HepG2 (cell line): ENCODE results near the gene OVOL3. TPM values are rescaled to one million over a fixed set of nuclear protein-coding genes. Genes with fewer than 3 reads are reported as not detected.

Source experiments
- BRCA1 ChIP-seq: sonication (generic); formaldehyde crosslinking; IDR thresholded peaks from 2 replicates; pipeline ENCODE4 v1.4.0; 2020; ENCODE audit warnings: missing genetic modification reagents
- E2F1 ChIP-seq: sonication (generic); formaldehyde crosslinking; IDR thresholded peaks from 2 replicates; pipeline ENCODE4 v1.5.0; 2020; ENCODE audit warnings: missing genetic modification reagents
- NFIB ChIP-seq: sonication (generic); formaldehyde crosslinking; IDR thresholded peaks from 2 replicates; pipeline ENCODE4 v1.9.0; 2021; ENCODE audit warnings: missing genetic modification reagents, mild to moderate bottlenecking, borderline replicate concordance
- NFYC ChIP-seq: IDR thresholded peaks from 2 replicates; pipeline ENCODE4 v1.6.1; 2016; ENCODE audit warnings: missing genetic modification reagents, missing compliant biosample characterization
- RARG ChIP-seq: sonication (generic); formaldehyde crosslinking; IDR thresholded peaks from 2 replicates; pipeline ENCODE4 v1.4.0; 2020; ENCODE audit warnings: low read depth, mild to moderate bottlenecking, missing genetic modification reagents
- RBM39 ChIP-seq: fragments of 200-400 bp; formaldehyde crosslinking; IDR thresholded peaks from one replicate; pipeline ENCODE4 v1.6.1; 2018; ENCODE audit warnings: antibody characterized with exemption, mild to moderate bottlenecking, low read depth, low read length; ENCODE audit not compliant: poor library complexity, severe bottlenecking
- SKI ChIP-seq: fragments of 450-650 bp; IDR thresholded peaks from one replicate; pipeline ENCODE4 v1.6.1; 2018; ENCODE audit warnings: mild to moderate bottlenecking; ENCODE audit not compliant: partially characterized antibody
- ZNF142 ChIP-seq: sonication (generic); formaldehyde crosslinking; IDR thresholded peaks from 2 replicates; pipeline ENCODE4 v1.4.0; 2020; ENCODE audit warnings: missing genetic modification reagents
- ZNF296 ChIP-seq: sonication (generic); formaldehyde crosslinking; conservative IDR thresholded peaks from 2 replicates; pipeline ENCODE4 v1.5.0; 2020; ENCODE audit warnings: mild to moderate bottlenecking, missing genetic modification reagents
- ZNF318 ChIP-seq: sonication (generic); formaldehyde crosslinking; IDR thresholded peaks from 2 replicates; pipeline ENCODE4 v1.4.0; 2020; ENCODE audit warnings: mild to moderate bottlenecking, missing genetic modification reagents
- ZNF572 ChIP-seq: sonication (generic); formaldehyde crosslinking; IDR thresholded peaks from 2 replicates; pipeline ENCODE4 v1.5.1; 2020; ENCODE audit warnings: mild to moderate bottlenecking, missing genetic modification reagents
- polyA plus RNA-seq, 8 experiments: library from polyadenylated mRNA; depleted of rRNA in 3 of 8; stranded (reverse) in 7 of 8; unstranded in 1 of 8; fragments of >200 nt; fragmentation: Illumina TruSeq in 4 of 8; extraction: Trizol in 4 of 8; gene quantifications; 2 replicates each; pipeline versions ENCODE4 v1.2.1 to v1.2.3, GENCODE V29; 2011 to 2016; ENCODE audit warnings: low read depth in 4 of 8, missing spikeins in 1 of 8, mixed read lengths in 1 of 8; ENCODE audit not compliant: insufficient read depth in 1 of 8
- total RNA-seq, 5 experiments: library from RNA; depleted of rRNA; stranded (reverse); fragments of >200 nt; fragmentation: Illumina TruSeq; extraction: Trizol; gene quantifications; 2 replicates each; pipeline ENCODE4 v1.2.3, GENCODE V29; 2016; ENCODE audit warnings: low read depth in 1 of 5

The OVOL3 gene
- total and polyA plus RNA-seq, 2 of the 13 experiments (the other 11 are each of a cell fraction or from before 2014, with no cell fraction given) = not detected

- TF ChIP-seq NFIB (no peak), ZNF572 (no peak), ZNF142 (CRISPR knock-in tag) (0 out of 2 replicates have a peak, but pooled peaks have one; percentile 44), NFYC (CRISPR knock-in tag) (peak; percentile 21; the same call in 1 of the 2 replicates), BRCA1 (peak; percentile 77; the same call in 1 of the 2 replicates), E2F1 (CRISPR knock-in tag) (peak; percentile 60; the same call in 1 of the 2 replicates), SKI (no peak), ZNF318 (CRISPR knock-in tag) (0 out of 2 replicates have a peak, but pooled peaks have one; percentile 5), RBM39 (no peak), RARG (CRISPR knock-in tag) (no peak), ZNF296 (no peak)
Observed at GRCh38 chr19:36139473-36140303, 28.7 kb downstream of the OVOL3 start, which contains the start of gene CAPNS1 (continued).
